ENCODE measurements around the gene C2orf42.
A peak's percentile ranks its signal among the peaks of the same experiment; 100 is the strongest.
"Not testable (repeated sequence)": the region's sequence is repeated elsewhere in the genome, so short reads cannot be mapped to it uniquely, and the experiment has no call there.

The C2orf42 gene

GRCh38 chr2:70190418-70191243 is at the start of gene C2orf42:
TSS of gene C2orf42 (minus strand) at chr2:70191019. CDS start at chr2:70181985, 9,034 bp downstream.
- DNase-seq = peak; percentile 98

GRCh38 chr2:70240599-70240998 is 49.8 kb upstream of the C2orf42 start:
- no peak for DNase-seq

- DNase-seq = no peak
Observed at GRCh38 chr2:70233926-70234325, 43.1 kb upstream of the C2orf42 start.

DNA sequence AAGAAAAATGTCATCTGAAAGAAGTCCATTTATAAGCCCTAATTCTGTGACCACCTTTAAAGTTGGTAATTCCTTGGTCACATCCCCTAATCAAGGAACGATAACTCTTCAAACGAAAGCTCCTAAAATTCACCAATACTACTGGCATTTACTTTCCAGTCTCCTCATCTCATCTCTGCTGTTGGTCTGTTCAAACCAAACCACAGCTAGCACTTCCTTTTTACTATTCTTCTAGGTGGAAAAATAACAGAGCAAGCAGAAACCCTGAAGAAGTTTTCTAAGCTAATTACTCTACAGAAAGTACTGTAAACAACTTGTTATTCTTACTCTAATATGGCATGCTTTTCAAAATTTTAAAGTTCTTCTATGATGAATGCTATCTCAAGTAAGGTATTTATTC is 36.0 kb upstream of the C2orf42 start:
- peak; percentile 57 to 75 for DNase-seq

DNA sequence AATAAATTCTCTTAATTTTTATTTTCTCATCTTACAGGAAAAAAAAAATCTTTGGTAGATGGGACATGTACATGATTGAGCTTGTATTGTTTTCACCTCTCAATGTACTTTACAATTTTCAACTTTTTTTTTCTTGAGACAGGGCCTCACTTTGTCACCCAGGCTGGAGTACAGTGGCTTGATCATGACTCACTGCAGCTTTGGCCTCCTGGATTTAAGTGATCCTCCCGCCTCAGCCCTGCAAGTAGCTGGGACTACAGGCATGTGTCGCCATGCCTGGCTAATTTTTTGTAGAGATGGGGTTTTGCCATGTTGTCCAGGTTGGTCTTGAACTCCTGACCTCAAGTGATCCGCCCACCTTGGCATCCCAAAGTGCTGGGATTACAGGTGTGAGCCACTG is 32.5 kb upstream of the C2orf42 start:
- not testable (repeated sequence) for DNase-seq

DNA sequence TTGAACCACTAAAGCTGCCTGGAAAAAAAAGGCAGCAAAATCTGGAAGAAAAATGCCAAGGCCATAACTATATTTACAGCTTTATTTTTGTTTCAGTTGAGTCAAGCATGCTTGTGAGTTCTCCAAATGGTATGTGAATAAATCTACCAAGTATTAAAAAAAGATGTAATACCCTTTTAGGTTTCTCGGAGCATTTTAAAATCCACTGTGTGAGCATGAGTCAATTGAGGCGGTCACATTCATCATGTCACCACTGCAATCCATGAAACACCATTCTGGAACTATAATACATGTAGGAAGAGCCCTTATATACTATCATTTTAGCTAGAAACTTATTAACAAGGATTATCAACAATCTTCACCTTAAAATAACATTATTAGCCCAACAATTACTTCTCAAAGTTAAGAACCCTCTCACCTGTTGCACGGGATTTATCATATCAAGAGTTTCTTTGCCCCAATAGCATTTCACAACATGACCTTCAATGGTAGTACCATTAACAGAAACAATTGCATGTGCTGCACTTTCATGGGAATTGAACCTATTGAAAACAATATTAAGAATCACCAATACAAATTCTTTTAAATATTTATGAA is 24.2 kb upstream of the C2orf42 start:
- DNase-seq = no peak

DNA sequence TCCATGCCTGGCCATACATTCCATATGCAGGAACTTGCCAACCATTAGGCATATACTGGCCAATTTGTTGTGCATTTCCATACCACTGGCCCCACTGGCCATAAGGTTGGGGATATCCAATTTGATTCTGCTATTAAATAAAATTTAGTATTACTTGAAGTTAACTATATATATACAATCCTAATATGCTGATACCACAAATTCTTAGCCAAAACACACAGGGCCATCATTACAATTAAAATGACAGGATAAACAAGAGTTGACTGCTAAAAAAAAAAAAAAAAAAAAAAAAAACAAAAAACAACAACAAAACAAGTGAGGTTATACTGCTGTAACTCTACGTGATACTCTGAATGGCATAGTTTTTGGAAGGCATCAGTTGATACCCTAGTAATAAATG is 23.5 kb upstream of the C2orf42 start:
- DNase-seq = no peak

DNA sequence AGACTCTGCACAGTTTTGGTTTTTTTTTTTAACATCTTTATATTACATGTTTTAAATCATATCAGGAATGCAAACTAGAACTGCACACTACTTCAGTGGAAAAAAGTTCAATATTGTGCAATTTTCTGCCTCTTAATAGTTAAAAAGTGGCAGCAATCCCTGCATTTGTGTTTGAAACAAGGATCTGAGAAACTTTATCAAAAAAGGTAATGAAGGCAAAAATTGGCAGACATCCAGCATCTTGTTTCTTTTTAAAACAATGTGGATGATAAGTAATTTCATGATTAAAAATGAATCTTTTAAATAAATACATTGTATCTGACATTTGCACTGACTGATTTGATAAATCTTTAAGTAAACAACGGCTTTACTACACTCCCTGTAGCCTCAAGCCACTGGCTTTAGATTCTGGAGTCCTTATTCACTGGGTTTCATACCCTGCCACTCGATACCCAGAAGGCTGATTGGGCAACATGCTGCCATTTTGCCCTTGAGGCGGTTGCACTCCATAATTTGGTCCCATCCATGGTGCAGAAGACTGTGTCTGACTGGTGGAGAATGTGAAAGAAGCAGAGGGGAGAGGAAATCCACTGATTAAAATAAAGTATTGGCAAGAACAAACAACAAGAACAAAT is 21.6 kb upstream of the C2orf42 start:
- DNase-seq = no peak

DNA sequence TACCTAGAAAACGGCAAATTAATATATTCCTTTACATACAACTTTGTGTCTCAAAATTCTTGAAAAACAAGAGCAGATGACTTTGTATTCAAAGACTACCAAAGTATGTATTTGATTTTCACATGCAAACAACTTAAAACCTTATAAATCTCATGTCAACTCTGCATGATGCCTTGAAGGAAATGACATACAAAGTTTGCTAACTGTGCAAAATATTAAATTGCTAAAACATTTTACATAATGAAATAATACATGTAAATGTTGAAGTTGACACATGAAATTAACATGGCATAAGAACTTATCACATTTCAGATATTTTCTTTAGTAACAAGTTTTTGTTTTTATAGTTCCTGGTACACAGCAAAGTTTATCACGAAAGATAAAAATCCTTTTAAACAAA is 20.8 kb upstream of the C2orf42 start:
- DNase-seq = no peak

DNA sequence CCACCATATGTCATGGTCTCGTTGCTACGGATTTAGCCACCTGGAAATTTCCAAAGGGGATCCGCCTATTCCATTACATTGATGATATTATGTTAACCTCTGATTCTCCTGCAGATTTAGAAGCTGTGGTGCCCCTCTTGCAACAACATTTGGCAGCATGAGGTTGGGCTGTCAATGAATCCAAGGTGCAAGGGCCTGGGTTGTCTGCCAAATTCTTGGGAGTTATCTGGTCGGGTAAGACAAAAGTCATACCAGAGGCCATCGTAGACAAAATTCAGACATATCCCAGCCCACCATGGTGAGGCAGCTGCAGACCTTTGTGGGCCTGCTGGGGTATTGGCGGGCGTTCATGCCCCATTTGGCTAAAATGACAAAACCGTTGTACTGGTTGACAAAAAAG is 13.6 kb upstream of the C2orf42 start:
- DNase-seq = no peak

DNA sequence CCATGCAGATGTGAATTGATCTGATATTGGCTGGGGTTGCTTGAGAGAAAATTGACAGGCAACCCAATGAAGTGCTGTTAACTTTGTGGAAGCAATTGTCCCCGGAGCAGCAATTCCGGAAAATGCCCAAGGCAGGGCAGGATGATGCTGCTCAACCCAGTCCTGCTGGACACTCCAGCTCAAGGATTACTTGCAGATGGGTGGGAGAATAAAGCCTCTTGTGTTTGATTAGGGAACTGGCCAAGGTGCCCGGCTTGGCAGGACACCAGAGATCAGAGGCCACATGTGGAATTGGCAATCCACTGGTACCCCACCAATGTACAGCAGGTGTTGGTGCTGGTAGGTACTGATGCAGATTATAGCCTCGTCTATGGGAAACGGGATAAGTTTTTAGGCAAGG is 12.3 kb upstream of the C2orf42 start:
- DNase-seq = no peak

- no peak for DNase-seq
Observed at GRCh38 chr2:70202236-70202806, 11.5 kb upstream of the C2orf42 start.

DNA sequence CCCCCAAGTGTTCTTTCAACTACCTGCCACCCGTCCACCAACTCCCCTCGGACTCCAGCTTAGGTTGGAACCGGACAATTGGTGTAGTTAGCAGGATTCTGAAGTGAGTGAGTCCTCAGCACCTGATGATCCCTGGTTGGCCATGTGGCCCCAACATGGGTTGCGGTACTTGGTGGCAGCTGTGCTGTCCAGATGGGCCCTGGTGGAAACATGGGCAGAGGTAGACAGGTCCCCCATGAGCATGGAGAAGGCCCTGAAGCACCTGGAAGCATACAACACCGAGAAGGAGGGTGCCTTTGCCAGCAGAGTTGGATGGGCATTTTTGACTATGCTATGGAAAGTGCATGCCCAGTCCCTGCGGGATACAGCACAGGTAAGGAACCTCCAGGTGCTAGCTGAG is 11.0 kb upstream of the C2orf42 start:
- DNase-seq = no peak

GRCh38 chr2:70201225-70201768 is 10.5 kb upstream of the C2orf42 start:
- no peak for DNase-seq

- peak; percentile 18 to 25 for DNase-seq
Observed at GRCh38 chr2:70199320-70199864, 8.6 kb upstream of the C2orf42 start.

- no peak for DNase-seq
Observed at GRCh38 chr2:70192516-70192915, 1.7 kb upstream of the C2orf42 start.

- no peak for DNase-seq
Observed at GRCh38 chr2:70191244-70191735, 471 bp upstream of the C2orf42 start.

- DNase-seq = no peak
Observed at GRCh38 chr2:70188460-70188859, 2.4 kb downstream of the C2orf42 start.

GRCh38 chr2:70187170-70187569 is 3.6 kb downstream of the C2orf42 start:
- not testable (repeated sequence) for DNase-seq

GRCh38 chr2:70182689-70183088 is 8.1 kb downstream of the C2orf42 start:
- no peak for DNase-seq

DNA sequence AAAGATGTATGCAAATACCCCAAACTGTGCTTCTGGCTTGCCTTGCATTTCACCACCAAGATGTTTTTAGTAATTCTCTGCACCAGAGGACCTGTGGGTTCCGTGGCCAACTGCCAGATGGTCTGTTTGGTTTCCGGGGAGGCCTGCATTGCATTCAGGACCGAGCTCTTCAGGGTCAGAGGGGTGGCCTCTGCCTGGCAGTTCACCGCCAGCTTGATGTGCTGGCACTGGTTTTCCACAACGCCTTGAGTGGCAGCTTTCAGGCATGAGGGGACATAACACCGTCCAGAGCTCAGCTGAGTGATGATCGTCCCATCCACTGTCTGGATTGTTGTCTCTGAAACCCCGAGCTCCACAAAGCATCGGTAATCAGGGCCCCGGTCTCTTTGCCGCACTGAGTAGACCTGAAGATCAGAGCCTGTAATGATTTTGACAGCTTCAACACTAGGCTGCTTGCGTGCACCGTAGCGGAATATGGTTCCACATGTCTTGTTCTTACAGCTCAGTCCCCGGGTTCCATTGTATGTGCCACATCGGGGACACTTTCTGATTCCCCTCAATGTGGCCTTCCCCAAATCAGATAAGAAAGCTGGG is 9.4 kb downstream of the C2orf42 start:
- peak; percentile 80 for DNase-seq

- no peak for DNase-seq
Observed at GRCh38 chr2:70173520-70173919, 17.3 kb downstream of the C2orf42 start.

Measured in Kasumi-1 (cell line).